HG02588 (cell line): ENCODE measurements around the gene CYTIP.
A peak's percentile ranks its signal among the peaks of the same experiment; 100 is the strongest.

Experiments used
- ATAC-seq: cut with Tn5 transposase; IDR thresholded peaks from one replicate; pipeline ENCODE4 v1.9.1; 2021; ENCODE audit warnings: mild to moderate bottlenecking, moderate library complexity; ENCODE audit not compliant: unreplicated experiment

CYTIP gene

DNA sequence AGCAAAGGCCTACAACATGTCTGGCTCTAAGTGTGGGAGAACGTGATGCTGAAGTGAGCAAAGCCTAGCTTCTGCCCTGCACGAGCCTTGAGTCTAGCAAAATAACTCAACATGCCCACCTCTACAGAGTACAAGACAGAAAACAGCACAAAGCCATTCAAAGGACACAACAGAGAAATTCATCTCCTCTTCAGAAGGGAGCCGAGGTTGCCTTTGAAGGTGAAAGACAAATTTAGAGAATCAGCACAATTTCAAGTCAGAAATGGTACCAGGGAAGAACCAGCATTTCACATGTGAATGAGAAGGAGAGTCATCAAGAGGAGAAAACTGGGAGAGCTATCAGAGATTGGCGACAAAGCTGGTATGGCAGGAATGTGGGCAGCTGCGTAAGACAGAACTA, 21.7 kb upstream of the CYTIP start:
- ATAC-seq, result no peak

DNA sequence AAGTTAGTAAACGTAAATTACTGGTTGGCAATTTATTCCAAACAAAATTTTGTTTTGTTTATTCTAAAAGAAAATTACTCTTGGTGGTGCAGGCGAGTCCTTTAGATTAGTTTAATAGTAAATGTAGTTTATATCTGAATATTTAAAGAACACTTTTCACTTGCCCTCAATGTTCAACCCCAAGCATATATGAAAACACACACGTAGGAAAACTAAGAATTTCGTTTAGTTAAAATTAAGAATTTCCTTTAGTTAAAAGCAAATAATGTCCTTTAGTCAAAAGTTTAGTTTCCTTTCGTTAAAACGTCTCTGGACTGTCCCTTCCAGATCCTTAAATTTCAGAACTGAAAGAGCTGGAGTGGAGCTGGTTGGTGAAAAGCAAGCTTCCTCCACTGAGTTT, 19.1 kb upstream of the CYTIP start:
- ATAC-seq, result no peak

DNA sequence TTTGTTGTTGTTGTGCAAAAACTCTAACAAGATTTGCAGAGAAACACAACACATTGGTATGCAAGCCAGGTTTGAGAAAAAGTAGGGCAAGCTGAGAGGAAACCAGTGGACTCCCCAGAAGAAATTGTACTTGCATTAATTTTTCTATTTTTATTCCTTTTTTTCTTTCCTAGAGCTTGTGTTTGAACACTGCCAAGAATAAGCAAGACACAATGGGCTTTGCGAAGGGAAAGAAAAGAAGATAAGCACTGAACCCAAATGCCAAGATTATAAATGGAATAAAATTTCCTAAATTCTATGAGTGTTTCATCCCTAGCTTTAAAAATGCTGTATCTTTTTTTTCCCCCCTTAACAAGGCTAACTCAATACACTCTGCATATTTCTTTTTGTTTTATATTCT, 17.0 kb upstream of the CYTIP start:
- ATAC-seq, result no peak

DNA sequence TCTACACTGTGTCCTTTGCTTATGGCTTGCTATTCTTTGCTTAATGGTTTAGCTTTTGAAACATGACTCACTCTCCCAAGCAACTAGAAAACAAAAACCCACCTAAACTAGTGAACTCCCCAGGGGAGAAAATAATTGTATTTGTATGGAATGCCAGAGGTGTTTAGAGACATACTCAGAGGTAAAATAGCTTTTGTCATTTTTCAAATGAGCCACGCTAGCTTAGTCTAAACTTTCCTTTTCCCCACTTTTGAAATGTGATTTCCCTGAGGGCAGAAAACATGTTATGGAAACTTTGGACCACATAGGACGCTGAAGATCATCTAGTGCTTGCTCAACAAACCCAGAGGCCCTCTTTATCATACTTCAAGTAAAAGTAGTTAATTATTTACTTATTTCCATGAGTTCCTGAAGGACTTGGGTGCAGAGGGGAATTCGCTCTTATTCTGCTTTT, 16.5 kb upstream of the CYTIP start:
- ATAC-seq, result no peak

DNA sequence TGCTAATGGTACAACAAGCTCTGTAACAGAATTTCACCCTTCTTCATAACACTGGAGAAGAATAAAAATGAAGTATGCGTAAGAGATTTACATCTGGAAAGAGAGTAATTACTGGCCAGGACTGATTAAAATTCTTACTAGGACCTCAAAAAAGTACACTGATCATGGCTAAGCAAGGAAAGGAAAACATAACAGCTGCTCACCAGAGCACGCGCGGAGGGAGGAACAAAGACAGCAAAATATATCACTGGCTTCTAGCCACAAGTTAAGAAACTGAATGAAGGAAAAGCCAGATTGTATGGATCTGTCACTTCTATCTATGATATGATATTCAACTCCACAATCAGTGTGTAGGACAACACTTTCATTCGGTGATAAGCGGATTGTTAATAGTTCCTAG, 15.6 kb upstream of the CYTIP start:
- no peak for ATAC-seq

DNA sequence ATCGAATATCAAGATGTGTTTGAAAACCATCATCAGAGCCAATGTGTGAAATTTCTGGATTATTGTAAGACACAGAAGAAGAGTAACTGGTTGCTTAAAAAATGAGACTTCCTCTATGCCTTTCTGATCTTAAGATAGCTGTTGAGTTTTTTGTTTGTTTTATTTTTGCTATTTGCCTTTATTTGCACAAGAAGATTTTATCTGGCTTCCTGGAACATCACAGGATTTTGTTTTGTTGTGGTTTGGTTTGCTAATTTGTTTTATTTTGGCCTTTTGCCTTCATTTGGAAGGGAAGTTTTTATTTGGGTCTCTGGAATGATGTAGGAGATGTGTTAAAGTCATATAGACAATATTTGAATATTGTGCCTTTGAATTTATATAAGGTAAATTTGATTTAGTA, 3.9 kb upstream of the CYTIP start:
- no peak for ATAC-seq

DNA sequence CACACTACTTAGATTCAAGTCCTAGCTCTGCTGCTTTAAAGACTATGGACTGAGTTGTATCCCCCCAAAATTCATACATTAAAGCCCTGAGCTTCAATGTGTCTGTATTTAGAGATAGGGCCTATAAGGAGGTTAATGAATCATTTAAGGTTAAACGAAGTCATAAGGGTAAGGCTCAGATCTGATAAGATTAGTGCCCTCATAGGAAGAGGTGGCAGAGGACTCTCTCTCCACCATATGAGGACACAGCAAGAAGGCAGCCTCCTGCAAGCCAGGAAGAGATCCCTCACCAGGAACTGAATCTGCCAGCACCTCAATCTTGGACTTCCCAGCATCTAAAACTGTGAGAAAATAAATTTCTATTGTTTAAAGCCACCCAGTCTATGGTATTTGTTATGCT, 3.1 kb upstream of the CYTIP start:
- no peak for ATAC-seq

DNA sequence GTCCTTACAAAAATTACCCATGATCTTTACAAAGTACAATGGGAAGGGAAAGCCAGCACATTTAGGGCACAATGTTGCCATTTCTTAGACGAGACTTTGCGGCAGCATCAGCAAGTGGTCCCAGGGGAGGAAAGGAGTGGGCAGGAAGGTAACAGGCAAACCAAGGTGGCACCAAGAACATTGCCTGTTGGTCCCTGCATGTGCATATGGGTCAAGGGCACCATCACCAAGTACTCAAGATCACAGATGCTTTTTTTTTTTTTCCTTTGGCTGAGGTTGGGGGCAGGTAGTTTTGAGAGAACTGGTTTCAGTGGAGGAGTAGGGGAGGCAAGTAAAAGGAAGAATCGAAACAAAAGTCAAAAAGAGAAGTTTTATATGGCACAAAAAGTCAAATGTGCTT, 752 bp upstream of the CYTIP start:
- ATAC-seq, result peak; percentile 26

DNA sequence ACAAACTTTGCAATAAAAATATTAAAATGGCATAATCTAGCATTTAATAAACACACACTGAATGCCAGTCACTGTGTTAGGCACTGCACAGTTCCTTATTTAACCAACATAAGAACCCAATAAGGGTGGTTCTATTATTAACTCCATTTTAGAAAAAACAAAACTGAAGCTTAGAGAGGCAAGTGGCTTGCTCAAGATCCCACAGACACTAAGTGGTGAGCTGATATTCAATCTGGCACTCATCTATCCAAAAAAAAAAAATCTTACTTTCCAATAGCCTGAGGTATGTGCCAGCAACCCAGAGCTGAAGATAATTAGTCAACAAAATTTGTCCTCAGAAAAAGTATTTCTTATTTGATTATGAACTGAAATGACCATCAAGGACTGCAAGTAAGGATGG, 799 bp downstream of the CYTIP start:
- no peak for ATAC-seq

DNA sequence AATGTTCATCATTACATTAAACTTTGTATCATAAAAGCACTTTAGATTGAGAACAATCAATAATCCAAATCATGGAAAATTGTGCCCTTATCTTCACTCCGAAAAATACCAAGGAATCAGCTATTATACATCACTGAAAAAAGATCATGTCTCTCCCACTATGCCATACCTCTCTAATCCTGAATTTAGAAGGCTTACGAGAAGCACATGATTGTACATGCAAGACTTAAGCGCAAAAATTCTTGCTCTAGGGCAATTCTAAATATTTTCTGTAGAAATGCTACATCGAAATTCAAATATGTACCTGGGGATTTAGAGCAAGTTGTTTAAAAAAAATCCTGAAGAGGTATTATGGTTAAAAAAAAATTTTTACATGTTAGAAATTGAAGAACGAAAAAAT, 1.3 kb downstream of the CYTIP start:
- no peak for ATAC-seq

DNA sequence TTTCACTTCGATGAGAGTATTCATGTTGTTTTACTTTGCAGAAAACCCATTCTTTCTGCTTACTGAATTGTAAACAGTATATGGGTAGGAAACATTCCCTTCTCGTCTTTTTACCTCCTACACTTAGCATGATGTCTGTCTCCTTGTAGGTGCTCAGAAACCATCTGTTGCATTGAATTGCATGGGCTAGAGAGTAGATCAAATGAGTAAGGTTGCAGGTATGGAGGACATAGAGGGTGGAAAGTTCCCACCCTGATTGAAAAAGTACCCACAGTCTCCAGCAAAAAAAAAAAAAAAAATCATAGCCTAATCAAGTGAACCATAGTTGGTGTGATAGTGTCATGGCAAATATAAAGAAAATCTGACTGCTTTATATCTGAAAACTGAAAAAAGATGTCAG, 1.7 kb downstream of the CYTIP start:
- ATAC-seq, result no peak

DNA sequence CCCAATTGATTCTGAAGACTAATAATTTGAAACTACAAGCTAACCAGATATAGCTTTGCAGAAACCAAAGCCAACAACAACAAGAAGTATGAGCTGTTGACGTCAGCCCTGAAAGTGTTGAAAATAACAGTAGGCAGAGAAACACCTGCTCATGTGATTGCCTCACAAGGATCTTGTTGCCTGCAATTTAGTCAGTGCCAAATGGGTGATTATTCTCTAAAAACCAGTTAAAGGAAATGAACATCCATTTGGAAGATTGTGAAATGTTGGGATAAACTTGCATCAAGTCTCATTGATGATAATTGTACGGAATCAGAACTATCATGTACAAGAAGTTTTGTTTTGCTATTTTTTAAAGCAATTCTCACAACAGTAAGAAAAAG, 2.8 kb downstream of the CYTIP start:
- peak; percentile 40 for ATAC-seq

DNA sequence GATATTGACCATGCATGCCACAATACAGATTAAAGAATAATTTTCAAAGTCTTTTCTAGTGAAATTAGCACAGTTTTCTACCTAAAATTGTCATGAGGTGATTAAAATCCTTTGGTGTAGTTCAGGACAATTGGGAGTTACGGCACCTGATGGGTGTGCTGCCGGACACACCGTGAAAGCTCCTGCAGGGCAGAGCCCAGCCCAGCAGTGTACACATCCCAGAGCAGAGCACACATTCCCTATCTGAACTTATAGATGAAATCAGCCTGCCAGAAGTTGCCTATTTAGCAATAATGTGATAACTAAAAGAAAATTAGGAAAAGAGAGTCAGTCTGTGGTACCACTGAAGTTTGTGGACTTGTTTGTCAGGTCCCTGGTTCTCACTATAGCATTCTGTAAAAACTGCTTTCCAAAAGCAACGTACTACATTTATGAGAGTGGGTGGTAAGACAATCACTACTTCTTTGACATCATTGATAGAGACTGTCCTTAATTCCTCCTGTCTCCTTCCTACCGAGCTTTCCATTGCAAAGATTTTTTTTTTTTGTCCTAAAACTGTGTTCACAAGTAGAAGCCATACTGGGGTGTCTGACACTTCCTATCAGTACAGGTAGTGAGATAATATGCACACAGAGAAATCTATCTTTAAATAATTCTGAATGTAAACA, 3.4 kb downstream of the CYTIP start:
- ATAC-seq, result no peak

DNA sequence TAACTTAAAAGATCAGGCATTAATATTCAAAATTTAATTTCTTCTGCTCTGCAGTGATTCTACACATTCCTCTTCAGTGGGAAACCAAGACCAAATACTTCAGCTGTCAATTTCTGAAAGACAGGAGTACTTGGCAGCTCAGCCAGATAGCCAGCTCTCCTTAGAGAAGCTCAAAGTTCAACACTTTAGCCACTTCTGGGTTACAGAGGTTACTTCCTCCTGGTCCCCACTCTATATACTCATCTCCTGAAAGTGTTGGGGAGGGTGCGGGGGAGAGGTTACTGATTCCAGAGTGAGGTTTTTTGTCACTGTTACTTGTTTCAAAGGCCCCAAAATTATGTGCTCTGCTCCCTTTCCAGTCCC, 4.1 kb downstream of the CYTIP start:
- peak; percentile 46 for ATAC-seq

DNA sequence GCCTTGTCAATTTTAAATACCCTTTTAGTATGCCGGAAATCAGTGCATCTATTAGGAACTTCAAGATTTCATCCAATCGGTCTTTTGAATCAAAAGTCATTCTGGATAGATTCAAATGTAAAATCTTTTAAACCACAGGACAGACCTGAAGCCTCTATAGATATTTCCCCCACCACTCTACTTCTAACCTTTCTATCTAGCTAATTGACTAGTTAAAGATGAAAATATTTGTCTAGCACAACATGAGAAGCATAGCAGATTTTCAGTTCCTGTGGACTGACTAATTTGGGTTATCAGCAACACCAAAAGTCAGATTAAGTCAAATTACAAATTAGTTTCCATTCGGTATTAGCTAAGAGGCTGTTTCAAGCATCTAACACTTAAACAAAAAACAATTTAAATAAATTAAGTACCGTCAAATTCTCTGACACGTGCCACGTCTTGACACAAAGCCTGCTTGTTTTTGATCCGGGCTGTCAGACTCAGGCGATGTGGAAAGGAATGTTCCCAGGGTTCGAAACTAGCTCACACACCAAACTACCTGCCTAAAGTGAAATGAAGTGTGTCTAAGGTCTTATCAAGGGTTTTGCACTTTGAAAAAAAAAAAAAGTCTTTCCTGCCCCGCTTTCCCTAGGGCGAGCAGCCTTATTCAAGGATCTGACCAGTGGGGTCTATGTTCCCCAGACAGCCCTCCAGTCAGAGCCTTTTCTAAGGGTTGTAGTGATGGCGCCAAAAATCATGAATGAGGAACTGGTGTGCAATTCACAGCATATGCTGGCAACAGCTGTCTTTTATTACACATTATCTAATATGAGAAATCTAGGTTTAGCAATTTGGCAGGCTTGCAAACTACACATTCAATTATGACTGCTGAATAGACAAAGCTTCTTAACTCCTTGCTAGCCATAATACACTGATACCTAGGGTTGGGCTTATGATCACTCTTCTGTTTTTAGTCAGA, 4.7 kb downstream of the CYTIP start:
- peak; percentile 10 for ATAC-seq

DNA sequence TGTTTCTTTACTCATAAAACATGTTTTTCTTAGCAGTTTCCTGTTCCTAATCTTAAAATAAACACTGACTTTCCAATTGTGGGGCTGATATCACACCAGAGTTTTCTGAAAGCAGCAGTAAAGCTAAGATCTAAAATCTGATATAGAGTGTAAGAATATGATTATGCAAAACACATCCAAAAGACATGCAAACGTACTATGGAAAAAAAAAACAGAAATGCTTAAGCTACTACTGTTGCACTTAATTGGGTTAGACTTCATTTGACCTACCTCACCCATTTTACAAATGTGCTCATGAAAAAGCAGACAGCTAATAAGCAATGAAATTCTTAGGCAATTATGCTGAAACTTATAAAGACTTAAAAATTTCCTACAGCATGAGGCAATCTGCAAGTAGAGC, 10.5 kb downstream of the CYTIP start:
- ATAC-seq, result no peak

DNA sequence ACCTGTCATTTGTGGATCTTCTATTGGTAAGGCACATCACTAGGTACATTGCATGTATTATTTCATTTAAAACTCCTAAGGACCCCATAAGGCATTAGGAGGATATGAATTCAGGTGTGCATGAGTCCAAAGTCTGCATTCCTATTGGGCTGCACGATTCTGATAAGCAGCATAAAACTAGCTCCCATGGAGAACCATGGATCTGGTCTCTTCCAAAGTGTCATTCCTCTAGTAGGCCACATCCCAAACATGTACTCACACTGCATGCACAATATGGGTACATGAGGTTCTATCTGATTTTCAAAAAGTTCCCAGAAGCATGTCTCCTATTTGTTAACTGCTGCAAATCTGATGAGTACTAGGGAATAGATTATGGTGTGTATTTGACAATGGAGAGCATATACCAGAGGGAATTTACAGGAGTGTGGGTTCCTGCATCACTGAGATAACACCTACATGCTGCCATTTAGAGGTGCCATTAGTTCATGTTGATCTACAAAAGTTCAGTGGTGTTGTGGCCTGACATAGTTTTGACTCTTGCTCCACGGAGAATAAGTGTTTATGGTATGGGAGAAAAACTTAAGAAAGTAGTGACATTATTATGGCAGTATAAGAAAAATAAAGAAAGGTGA, 11.3 kb downstream of the CYTIP start:
- no peak for ATAC-seq

DNA sequence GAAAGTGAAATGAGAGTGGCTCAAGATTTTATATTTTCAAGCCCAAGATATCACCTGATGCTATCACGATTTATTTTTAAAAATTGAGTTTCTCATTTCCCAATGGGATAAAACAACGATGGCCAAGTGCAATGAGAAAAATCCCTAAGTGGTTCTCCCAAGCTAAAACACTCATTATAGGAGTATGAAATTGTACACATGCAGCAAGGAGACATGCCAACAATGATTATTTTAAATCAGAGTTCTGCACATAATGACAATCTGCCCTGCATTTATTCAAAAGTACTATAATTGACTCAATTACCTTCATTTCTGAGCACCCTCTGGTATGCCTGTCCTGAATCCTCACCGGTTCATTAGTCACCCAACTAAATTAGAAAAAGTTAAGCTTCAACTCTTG, 12.7 kb downstream of the CYTIP start:
- ATAC-seq, result no peak

DNA sequence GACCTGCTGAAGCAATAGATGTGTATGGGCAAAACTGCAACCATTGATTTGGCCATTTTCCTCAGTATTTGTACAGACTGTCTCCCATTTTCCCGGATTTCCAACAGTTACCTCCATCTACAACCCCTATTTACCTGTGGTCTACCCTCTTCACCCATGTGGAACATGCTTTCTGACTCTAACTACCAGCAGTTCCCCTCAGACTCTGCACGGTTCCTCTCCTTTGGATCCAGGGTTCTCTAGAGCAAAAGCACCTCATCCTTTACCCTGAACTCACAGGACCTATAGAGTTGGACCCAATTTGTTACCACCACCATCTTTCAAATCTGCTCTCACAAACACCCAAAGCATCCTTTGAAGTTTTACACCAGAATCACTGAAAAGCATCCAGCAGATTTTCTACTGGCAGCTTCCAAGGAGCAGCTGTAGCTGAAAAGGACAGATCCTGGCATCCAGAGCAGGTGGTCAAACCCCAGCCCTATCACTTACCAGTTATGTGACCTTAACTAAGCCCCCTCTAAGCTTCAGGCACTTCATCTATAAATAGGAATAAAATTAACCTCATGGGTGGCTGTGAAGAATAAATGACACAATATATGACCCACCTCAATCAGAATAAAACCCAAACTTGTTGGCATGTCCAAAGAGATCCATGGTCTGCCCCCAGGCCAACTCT, 15.3 kb downstream of the CYTIP start:
- no peak for ATAC-seq

DNA sequence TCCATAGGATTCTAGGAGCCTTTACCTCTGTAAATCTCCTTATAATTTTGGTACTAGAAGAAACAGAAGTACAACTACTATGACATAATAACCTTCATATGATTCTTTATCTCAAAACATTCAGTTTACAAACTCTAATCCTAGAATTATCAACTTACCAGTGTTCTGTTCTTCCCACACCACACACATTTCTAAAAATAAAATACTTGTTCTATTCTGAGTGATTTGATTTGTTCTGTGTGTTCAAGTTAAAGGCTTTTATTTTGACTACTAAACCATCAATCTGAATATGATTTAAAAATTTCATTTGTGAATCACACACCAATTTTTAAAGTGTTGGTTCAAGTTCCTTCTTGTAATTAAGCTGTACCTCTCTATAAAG, 16.0 kb downstream of the CYTIP start:
- no peak for ATAC-seq
